Measurements from ENCODE around the gene RNF225. TPM values are rescaled to one million over a fixed set of nuclear protein-coding genes. Genes with fewer than 3 reads are reported as not detected.

The RNF225 gene
- total and polyA plus RNA-seq, 2 of the 13 experiments (the other 11 are each of a cell fraction or from before 2014, with no cell fraction given): not detected

DNA sequence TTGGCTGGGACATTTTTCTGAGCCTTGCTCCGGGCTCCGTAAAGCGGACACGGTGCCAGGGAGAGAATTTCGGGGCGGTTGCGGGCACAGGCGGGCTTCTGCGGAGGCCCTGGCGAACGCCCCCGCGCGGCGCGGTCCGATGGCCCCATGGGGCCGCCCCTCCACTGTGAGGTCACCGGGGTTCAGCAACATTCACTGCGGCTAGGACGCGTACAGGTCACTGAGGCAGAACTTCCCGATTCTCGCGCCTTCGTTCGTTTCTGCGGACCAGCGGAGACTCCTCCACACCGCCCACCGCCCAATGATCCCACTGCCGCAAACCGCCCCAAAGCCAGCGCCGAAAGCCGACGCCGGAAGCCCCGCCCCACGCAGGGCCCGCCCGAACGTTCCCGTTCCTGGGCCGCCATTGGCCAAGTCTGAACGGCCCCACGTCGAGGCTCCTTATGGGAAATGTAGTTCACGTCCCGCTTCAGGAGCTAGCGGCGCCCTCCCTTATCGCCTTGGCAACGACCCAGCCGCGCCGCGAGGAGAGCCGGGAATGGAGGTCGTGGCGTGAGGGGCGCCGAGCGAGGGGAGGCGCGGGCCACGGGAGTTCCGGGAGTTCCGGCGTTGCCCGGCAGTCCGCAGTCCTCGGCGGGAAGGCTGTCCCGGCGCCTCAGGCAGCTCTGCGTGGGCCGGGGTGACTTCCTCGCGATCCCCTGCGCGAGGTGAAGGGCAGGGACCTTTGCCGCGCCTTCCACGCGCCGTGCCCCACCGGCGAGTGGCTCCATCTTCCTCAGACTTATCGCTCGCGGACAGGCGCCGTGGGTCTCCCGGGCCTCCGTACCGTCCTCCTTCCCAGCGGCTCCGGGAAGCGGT is 12.9 kb downstream of the RNF225 start, which contains the start of gene ZNF584 (continued):
- TF ChIP-seq, protein P1, sequence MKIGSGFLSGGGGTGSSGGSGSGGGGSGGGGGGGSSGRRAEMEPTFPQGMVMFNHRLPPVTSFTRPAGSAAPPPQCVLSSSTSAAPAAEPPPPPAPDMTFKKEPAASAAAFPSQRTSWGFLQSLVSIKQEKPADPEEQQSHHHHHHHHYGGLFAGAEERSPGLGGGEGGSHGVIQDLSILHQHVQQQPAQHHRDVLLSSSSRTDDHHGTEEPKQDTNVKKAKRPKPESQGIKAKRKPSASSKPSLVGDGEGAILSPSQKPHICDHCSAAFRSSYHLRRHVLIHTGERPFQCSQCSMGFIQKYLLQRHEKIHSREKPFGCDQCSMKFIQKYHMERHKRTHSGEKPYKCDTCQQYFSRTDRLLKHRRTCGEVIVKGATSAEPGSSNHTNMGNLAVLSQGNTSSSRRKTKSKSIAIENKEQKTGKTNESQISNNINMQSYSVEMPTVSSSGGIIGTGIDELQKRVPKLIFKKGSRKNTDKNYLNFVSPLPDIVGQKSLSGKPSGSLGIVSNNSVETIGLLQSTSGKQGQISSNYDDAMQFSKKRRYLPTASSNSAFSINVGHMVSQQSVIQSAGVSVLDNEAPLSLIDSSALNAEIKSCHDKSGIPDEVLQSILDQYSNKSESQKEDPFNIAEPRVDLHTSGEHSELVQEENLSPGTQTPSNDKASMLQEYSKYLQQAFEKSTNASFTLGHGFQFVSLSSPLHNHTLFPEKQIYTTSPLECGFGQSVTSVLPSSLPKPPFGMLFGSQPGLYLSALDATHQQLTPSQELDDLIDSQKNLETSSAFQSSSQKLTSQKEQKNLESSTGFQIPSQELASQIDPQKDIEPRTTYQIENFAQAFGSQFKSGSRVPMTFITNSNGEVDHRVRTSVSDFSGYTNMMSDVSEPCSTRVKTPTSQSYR (CRISPR knock-in tag; IDR thresholded peaks at IDR 0.05; ENCODE audit: borderline replicate concordance): no peak
- TF ChIP-seq SNAPC2 (CRISPR knock-in tag; IDR thresholded peaks at IDR 0.05): 0 out of 2 replicates have a peak, but pooled peaks have one; percentile 20
- peak; percentile 73 for TF ChIP-seq ZMAT3 (CRISPR knock-in tag; conservative IDR thresholded peaks at IDR 0.05)
- no peak for TF ChIP-seq BHLHE40 (IDR thresholded peaks at IDR 0.05; ENCODE audit: low read length)
- TF ChIP-seq REXO4 (CRISPR knock-in tag; IDR thresholded peaks at IDR 0.05; ENCODE audit: borderline replicate concordance): peak; percentile 4; the same call in 1 of the 2 replicates
- TF ChIP-seq GZF1 (CRISPR knock-in tag; IDR thresholded peaks at IDR 0.05): 0 out of 2 replicates have a peak, but pooled peaks have one; percentile 54
- no peak for TF ChIP-seq SKIL (CRISPR knock-in tag; IDR thresholded peaks at IDR 0.05; ENCODE audit: borderline replicate concordance)
- no peak for TF ChIP-seq MTF1 (CRISPR knock-in tag; IDR thresholded peaks at IDR 0.05)
- TF ChIP-seq, protein P2, sequence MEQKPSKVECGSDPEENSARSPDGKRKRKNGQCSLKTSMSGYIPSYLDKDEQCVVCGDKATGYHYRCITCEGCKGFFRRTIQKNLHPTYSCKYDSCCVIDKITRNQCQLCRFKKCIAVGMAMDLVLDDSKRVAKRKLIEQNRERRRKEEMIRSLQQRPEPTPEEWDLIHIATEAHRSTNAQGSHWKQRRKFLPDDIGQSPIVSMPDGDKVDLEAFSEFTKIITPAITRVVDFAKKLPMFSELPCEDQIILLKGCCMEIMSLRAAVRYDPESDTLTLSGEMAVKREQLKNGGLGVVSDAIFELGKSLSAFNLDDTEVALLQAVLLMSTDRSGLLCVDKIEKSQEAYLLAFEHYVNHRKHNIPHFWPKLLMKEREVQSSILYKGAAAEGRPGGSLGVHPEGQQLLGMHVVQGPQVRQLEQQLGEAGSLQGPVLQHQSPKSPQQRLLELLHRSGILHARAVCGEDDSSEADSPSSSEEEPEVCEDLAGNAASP (CRISPR knock-in tag; IDR thresholded peaks at IDR 0.05; ENCODE audit: borderline replicate concordance): no peak
- TF ChIP-seq PLRG1 (conservative IDR thresholded peaks at IDR 0.05): no peak
- TF ChIP-seq ZNF574 (CRISPR knock-in tag; IDR thresholded peaks at IDR 0.05): peak; percentile 88
- TF ChIP-seq ZNF605 (CRISPR knock-in tag; IDR thresholded peaks at IDR 0.05): no peak
- TF ChIP-seq EEA1 (CRISPR knock-in tag; IDR thresholded peaks at IDR 0.05; ENCODE audit: borderline replicate concordance): peak; percentile 16; the same call in 1 of the 2 replicates
- TF ChIP-seq, protein P3, sequence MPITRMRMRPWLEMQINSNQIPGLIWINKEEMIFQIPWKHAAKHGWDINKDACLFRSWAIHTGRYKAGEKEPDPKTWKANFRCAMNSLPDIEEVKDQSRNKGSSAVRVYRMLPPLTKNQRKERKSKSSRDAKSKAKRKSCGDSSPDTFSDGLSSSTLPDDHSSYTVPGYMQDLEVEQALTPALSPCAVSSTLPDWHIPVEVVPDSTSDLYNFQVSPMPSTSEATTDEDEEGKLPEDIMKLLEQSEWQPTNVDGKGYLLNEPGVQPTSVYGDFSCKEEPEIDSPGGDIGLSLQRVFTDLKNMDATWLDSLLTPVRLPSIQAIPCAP (CRISPR knock-in tag; IDR thresholded peaks at IDR 0.05; ENCODE audit: low read depth): no peak
- TF ChIP-seq KLF13 (CRISPR knock-in tag; IDR thresholded peaks at IDR 0.05): no peak
- no peak for TF ChIP-seq ZBTB42 (CRISPR knock-in tag; IDR thresholded peaks at IDR 0.05)
- no peak; the same call in 1 of the 2 replicates for TF ChIP-seq MEIS2 (CRISPR knock-in tag; IDR thresholded peaks at IDR 0.05)
- TF ChIP-seq FOXA3 (CRISPR knock-in tag; IDR thresholded peaks at IDR 0.05): peak; percentile 30
- no peak for TF ChIP-seq PHB2 (IDR thresholded peaks at IDR 0.05; ENCODE audit: partially characterized antibody)
